GM12878 (cell line): ENCODE measurements around the gene TSLP. TPM values are rescaled to one million over a fixed set of nuclear protein-coding genes. Genes with fewer than 3 reads are reported as not detected.
A peak's percentile ranks its signal among the peaks of the same experiment; 100 is the strongest.

Experiments used
- ATAC-seq: fragments of 200-7000 bp; cut with Tn5 transposase; 3 replicates; pipeline ENCODE4 v1.9.1; 2020; ENCODE audit warnings: mild to moderate bottlenecking, moderate library complexity
- BruUV-seq: library from RNA; stranded (reverse); fragments of 400-500 nt; replicated peaks from 2 replicates; lab custom pipeline; 2021; lab: Mats Ljungman, UMichigan
- CTCF ChIA-PET: fragments of 300-600 bp; sonication (Branson Sonifier 250); formaldehyde crosslinking; extraction: SDS; loops from one replicate; lab custom pipeline; 2021; ENCODE audit warnings: inconsistent platforms; lab: Yijun Ruan, JAX
- POLR2A ChIA-PET: fragments of 350-600 bp; formaldehyde crosslinking; extraction: SDS; loops from one replicate; lab custom pipeline; 2021; ENCODE audit warnings: inconsistent platforms; lab: Charles Lee
- RAD21 ChIA-PET: fragments of 300-600 bp; sonication (Branson Sonifier 250); formaldehyde crosslinking; loops from one replicate; lab custom pipeline; 2023; ENCODE audit warnings: antibody characterized with exemption; ENCODE audit not compliant: unreplicated experiment; lab: Charles Lee
- SMC1A ChIA-PET: fragments of 300-600 bp; sonication (Branson Sonifier 250); formaldehyde crosslinking; loops from one replicate; lab custom pipeline; 2023; ENCODE audit not compliant: unreplicated experiment, uncharacterized antibody; lab: Charles Lee
- DNase-seq: peaks from one replicate; pipeline ENCODE4 v3.0.0-alpha.2; 2011; ENCODE audit warnings: low read depth, low spot score
- FAIRE-seq: peaks from 3 replicates; lab custom pipeline; 2011; peaks lifted over from hg19 to GRCh38; lab: Jason Lieb, UNC
- H2AFZ ChIP-seq: 2 replicates; pipeline ENCODE4 v1.6.0; 2011; ENCODE audit warnings: low read depth, low read length, control low read depth; ENCODE audit not compliant: control insufficient read depth
- H3K27ac ChIP-seq: 2 replicates; pipeline ENCODE4 v1.5.1; 2011; ENCODE audit warnings: control low read depth; ENCODE audit not compliant: control insufficient read depth, insufficient read depth
- H3K27me3 ChIP-seq, 2 experiments: replicated peaks in 1 of 2; 2 replicates each; pipeline versions ENCODE4 v1.6.0 to v1.6.1; 2011; ENCODE audit warnings: low read length in 1 of 2; ENCODE audit not compliant: control insufficient read depth in 2 of 2, insufficient read depth in 2 of 2
- H3K36me3 ChIP-seq, 2 experiments: 2 replicates each; pipeline ENCODE4 v1.5.1; 2011; ENCODE audit warnings: low read length in 1 of 2; ENCODE audit not compliant: control insufficient read depth in 2 of 2, insufficient read depth in 2 of 2
- H3K4me1 ChIP-seq: 2 replicates; pipeline ENCODE4 v1.6.1; 2011; ENCODE audit warnings: mild to moderate bottlenecking, low read length, moderate library complexity, mixed read lengths; ENCODE audit not compliant: control insufficient read depth, insufficient read depth
- H3K4me2 ChIP-seq: 2 replicates; pipeline ENCODE4 v1.6.0; 2011; ENCODE audit warnings: control low read depth; ENCODE audit not compliant: control insufficient read depth, insufficient read depth
- H3K4me3 ChIP-seq: fragments of 200-600 bp; sonication (generic); 2 replicates; pipeline ENCODE4 v1.5.1; 2016
- H3K79me2 ChIP-seq: 2 replicates; pipeline ENCODE4 v1.6.0; 2011; ENCODE audit warnings: low read length; ENCODE audit not compliant: control insufficient read depth, insufficient read depth
- H3K9ac ChIP-seq: 2 replicates; pipeline ENCODE4 v1.8.0; 2011; ENCODE audit warnings: low read length, control low read depth, mixed read lengths; ENCODE audit not compliant: control insufficient read depth, insufficient read depth
- H3K9me3 ChIP-seq: replicated peaks from 3 replicates; pipeline ENCODE4 v1.5.1; 2011; ENCODE audit warnings: mild to moderate bottlenecking, low read length; ENCODE audit not compliant: control insufficient read depth, insufficient read depth
- H4K20me1 ChIP-seq: 2 replicates; pipeline ENCODE4 v1.6.0; 2011; ENCODE audit not compliant: control insufficient read depth, insufficient read depth
- BACH1 ChIP-seq: fragments of 450-650 bp; IDR thresholded peaks from 2 replicates; pipeline ENCODE4 v1.6.1; 2017; ENCODE audit warnings: mild to moderate bottlenecking, borderline replicate concordance
- ESRRA ChIP-seq: IDR thresholded peaks from 2 replicates; pipeline ENCODE4 v1.6.1; 2012; ENCODE audit warnings: mild to moderate bottlenecking, low read length, improper control_type of control experiment
- JUNB ChIP-seq: IDR thresholded peaks from 2 replicates; pipeline ENCODE4 v1.6.1; 2016; ENCODE audit warnings: antibody characterized with exemption, mild to moderate bottlenecking
- MEF2A ChIP-seq: IDR thresholded peaks from 2 replicates; pipeline ENCODE4 v1.6.1; 2011; ENCODE audit warnings: low read depth, mild to moderate bottlenecking, low read length, moderate library complexity; ENCODE audit not compliant: insufficient read depth
- RBBP5 ChIP-seq: fragments of 200-600 bp; sonication (generic); conservative IDR thresholded peaks from 2 replicates; pipeline ENCODE4 v1.6.1; 2016
- RUNX3 ChIP-seq: IDR thresholded peaks from 2 replicates; pipeline ENCODE4 v1.6.1; 2012; ENCODE audit warnings: low read length, inconsistent platforms
- SMAD1 ChIP-seq: fragments of 450-650 bp; IDR thresholded peaks from 2 replicates; pipeline ENCODE4 v1.6.1; 2018; ENCODE audit warnings: mild to moderate bottlenecking, low read depth; ENCODE audit not compliant: partially characterized antibody
- SPI1 ChIP-seq: IDR thresholded peaks from 2 replicates; pipeline ENCODE4 v1.6.1; 2011; ENCODE audit warnings: low read depth, mild to moderate bottlenecking, low read length, moderate library complexity, borderline replicate concordance; ENCODE audit not compliant: insufficient read depth
- WGBS: methylation state at CpG from one replicate; pipeline ENCODE4 v1.1.6; 2016; ENCODE audit warnings: low lambda C conversion rate; ENCODE audit not compliant: insufficient replicate concordance, insufficient coverage; ENCODE audit errors: missing lambda C conversion rate; 5-methylcytosine and 5-hydroxymethylcytosine counted together
- in situ Hi-C: fragments of 300-500 bp; cut with MboI; formaldehyde crosslinking; loops from 9 replicates; pipeline ENCODE4 v1.14.3; 2018; ENCODE audit warnings: mixed read lengths
- intact Hi-C: fragments of 100-400 bp; cut with micrococcal nuclease; formaldehyde crosslinking; loops from one replicate; pipeline ENCODE4 v1.14.2; 2022; ENCODE audit not compliant: unreplicated experiment
- polyA plus RNA-seq, 11 experiments: library from polyadenylated mRNA; depleted of rRNA in 4 of 11; unstranded in 6 of 11; stranded (reverse) in 5 of 11; fragments of >200 nt; fragmentation: Nextera tagmentation in 4 of 11; fragmentation: Illumina TruSeq in 1 of 11; extraction: Ambion mirVana in 4 of 11; extraction: Trizol in 1 of 11; gene quantifications; 1 replicate in 1 of 11; 2 replicates in 10 of 11; pipeline versions ENCODE4 v1.2.1 to v1.2.3, GENCODE V29; 2011 to 2016; ENCODE audit warnings: inconsistent platforms in 2 of 11, missing spikeins in 2 of 11, low read depth in 1 of 11
- total RNA-seq, 4 experiments: library from RNA; depleted of rRNA in 3 of 4; stranded (reverse); fragments of >200 nt in 3 of 4; fragmentation: Illumina TruSeq in 1 of 4; extraction: Trizol in 1 of 4; gene quantifications; 2 replicates each; pipeline versions ENCODE4 v1.2.1 to v1.2.3, GENCODE V29; 2013 to 2021
- TF ChIP-seq, protein P1 (sequence below): fragments of 450-650 bp; IDR thresholded peaks from 2 replicates; pipeline ENCODE4 v1.6.1; 2017; ENCODE audit warnings: low read depth, mild to moderate bottlenecking, moderate library complexity
- TF ChIP-seq, protein P2 (sequence below): fragments of 450-650 bp; IDR thresholded peaks from 2 replicates; pipeline ENCODE4 v1.6.1; 2016; ENCODE audit warnings: mild to moderate bottlenecking

Gene TSLP
- total and polyA plus RNA-seq, 10 of the 15 experiments (the other 5 are each of a cell fraction or from before 2014, with no cell fraction given): 0.05 to 0.32 TPM; not detected in 8

DNA sequence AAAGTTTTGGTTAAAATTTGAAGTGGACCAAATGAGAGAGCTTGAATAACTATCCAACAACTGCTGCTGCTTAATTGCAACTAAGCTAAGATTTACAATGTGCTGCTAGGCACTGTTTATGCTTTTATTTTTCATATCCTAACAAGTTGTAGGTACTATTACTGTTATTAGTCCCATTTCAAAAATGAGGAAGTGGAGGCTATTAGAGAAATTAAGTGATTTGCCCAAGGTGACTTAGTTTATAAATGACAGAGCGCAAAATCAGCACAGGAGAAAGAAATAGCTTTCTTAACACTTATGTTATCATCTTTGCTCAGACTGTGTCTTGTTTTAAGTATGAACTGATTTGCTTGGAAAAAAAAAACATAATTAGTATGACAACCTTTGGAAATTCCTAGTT is 43.7 kb downstream of the TSLP start:
- CTCF ChIA-PET: interaction anchor here (0.7 to 0.9 kb wide), 3 partner anchors 45 to 118 kb away, joined by 3 to 4 read pairs (median 3); no protein-coding TSS in a partner anchor
- WGBS: 100% methylated on average over 1 of the region's 1 CpG
- no peak for FAIRE-seq

DNA sequence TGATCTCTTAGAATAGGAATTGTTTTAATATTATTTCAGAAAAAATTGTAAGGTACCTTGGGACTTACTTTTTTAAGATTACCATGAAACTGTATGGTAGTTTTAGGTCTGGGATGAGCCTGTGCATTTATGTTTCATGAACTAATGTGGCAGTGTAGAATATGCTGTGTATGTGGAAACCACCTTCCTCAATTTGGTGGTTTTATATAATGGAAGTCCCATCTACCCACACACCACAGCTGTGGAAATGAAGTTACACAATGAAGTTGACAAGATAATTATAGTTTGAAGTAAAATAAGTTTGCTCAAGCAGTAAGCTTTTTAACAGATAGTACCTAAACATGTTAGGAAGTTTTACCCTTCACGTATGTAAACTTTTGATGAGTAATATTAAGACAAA is 45.0 kb downstream of the TSLP start:
- Histone ChIP-seq H3K4me2 (no peak overlapping the region), H4K20me1 (no peaks in the 10 kb centered on the region), H3K27me3 (no peaks in the 10 kb centered on the region), H3K4me1 (no peaks in the 10 kb centered on the region), H3K9me3 (no peaks in the 10 kb centered on the region), H3K79me2 (no peaks in the 10 kb centered on the region), H2AFZ (no peak overlapping the region), H3K36me3 (peaks cover 3 to 14% of the 10 kb centered on the region in 2 experiments), H3K4me3 (no peak overlapping the region), H3K9ac (no peak overlapping the region), H3K27ac (0 out of 2 replicates have a peak overlapping the region, but pooled peaks have one; percentile 14)
- 60% methylated on average over 1 of the region's 1 CpG for WGBS
- ChIA-PET RAD21 (interaction anchor here (1.3 kb wide), 1 partner anchor 25 kb away, joined by 3 read pairs; no protein-coding TSS in a partner anchor), CTCF (no interaction called here), SMC1A (interaction anchor here (1.2 kb wide), 1 partner anchor 9 kb away, joined by 5 read pairs; no protein-coding TSS in a partner anchor), POLR2A (no interaction called here)
- in situ Hi-C loops (no loop called here), intact Hi-C loops (no loop called here)
- DNase-seq (no peak), ATAC-seq (peak; percentile 66), FAIRE-seq (no peak)
- TF ChIP-seq, protein P1, sequence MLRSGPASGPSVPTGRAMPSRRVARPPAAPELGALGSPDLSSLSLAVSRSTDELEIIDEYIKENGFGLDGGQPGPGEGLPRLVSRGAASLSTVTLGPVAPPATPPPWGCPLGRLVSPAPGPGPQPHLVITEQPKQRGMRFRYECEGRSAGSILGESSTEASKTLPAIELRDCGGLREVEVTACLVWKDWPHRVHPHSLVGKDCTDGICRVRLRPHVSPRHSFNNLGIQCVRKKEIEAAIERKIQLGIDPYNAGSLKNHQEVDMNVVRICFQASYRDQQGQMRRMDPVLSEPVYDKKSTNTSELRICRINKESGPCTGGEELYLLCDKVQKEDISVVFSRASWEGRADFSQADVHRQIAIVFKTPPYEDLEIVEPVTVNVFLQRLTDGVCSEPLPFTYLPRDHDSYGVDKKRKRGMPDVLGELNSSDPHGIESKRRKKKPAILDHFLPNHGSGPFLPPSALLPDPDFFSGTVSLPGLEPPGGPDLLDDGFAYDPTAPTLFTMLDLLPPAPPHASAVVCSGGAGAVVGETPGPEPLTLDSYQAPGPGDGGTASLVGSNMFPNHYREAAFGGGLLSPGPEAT: 0 out of 2 replicates have a peak, but pooled peaks have one; percentile 15
- TF ChIP-seq MEF2A: no peak
- no peak for TF ChIP-seq RBBP5
- no peak for TF ChIP-seq ESRRA
- TF ChIP-seq RUNX3: peak; percentile 76
- TF ChIP-seq JUNB: no peak
- no TSS peak for BruUV-seq

More for the DNA sequence above, 43.7 kb downstream of the TSLP start:
- ChIA-PET POLR2A (interaction anchor here (1.1 kb wide), 1 partner anchor 362 kb away, joined by 6 read pairs; no protein-coding TSS in a partner anchor), SMC1A (interaction anchor here (0.6 to 1.4 kb wide), 3 partner anchors 11 to 165 kb away, joined by 3 to 6 read pairs (median 3); no protein-coding TSS in a partner anchor), RAD21 (no interaction called here)
- Histone ChIP-seq H3K27me3 (no peaks in the 10 kb centered on the region), H3K4me2 (no peak overlapping the region), H3K9me3 (no peaks in the 10 kb centered on the region), H3K4me1 (no peaks in the 10 kb centered on the region), H2AFZ (no peak overlapping the region), H3K4me3 (no peak overlapping the region), H4K20me1 (no peaks in the 10 kb centered on the region), H3K36me3 (peaks cover 3 to 20% of the 10 kb centered on the region in 2 experiments), H3K79me2 (no peaks in the 10 kb centered on the region), H3K27ac (no peak overlapping the region), H3K9ac (no peak overlapping the region)
- no TSS peak for BruUV-seq
- in situ Hi-C loops (no loop called here), intact Hi-C loops (no loop called here)
- TF ChIP-seq SPI1 (peak; percentile 80), SMAD1 (no peak), BACH1 (no peak)
- TF ChIP-seq, protein P2, sequence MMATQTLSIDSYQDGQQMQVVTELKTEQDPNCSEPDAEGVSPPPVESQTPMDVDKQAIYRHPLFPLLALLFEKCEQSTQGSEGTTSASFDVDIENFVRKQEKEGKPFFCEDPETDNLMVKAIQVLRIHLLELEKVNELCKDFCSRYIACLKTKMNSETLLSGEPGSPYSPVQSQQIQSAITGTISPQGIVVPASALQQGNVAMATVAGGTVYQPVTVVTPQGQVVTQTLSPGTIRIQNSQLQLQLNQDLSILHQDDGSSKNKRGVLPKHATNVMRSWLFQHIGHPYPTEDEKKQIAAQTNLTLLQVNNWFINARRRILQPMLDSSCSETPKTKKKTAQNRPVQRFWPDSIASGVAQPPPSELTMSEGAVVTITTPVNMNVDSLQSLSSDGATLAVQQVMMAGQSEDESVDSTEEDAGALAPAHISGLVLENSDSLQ: no peak
- DNase-seq (no peak), ATAC-seq (peak; percentile 36)
